HG02678 (cell line): Measurements from ENCODE around the gene NADK2.

ENCODE experiments used
- ATAC-seq: cut with Tn5 transposase; IDR thresholded peaks from one replicate; pipeline ENCODE4 v1.9.1; 2021; ENCODE audit warnings: mild to moderate bottlenecking, moderate library complexity; ENCODE audit not compliant: unreplicated experiment

Gene NADK2

GRCh38 chr5:36246036-36246800, 4.5 kb upstream of the NADK2 start:
- ATAC-seq: no peak

GRCh38 chr5:36244076-36244475, 2.4 kb upstream of the NADK2 start:
- ATAC-seq: no peak

GRCh38 chr5:36243653-36244052, 1.9 kb upstream of the NADK2 start:
- no peak for ATAC-seq

- no peak for ATAC-seq
These were observed 1.1 kb upstream of the NADK2 start for GRCh38 chr5:36242534-36243485.

- peak; percentile 17 for ATAC-seq
These were observed 720 bp downstream of the NADK2 start for GRCh38 chr5:36240779-36241630.

- ATAC-seq: no peak
These were observed 2.1 kb downstream of the NADK2 start for GRCh38 chr5:36239370-36240293.

- ATAC-seq: no peak
These were observed 3.0 kb downstream of the NADK2 start for GRCh38 chr5:36238502-36239295.

- no peak for ATAC-seq
These were observed 4.0 kb downstream of the NADK2 start for GRCh38 chr5:36237751-36238150.

GRCh38 chr5:36236801-36237200, 4.9 kb downstream of the NADK2 start:
- no peak for ATAC-seq

GRCh38 chr5:36232533-36232932, 9.2 kb downstream of the NADK2 start:
- ATAC-seq: no peak

- no peak for ATAC-seq
These were observed 11.5 kb downstream of the NADK2 start for GRCh38 chr5:36230151-36230790.

GRCh38 chr5:36228505-36228904, 13.2 kb downstream of the NADK2 start:
- ATAC-seq: no peak

GRCh38 chr5:36227046-36227445, 14.7 kb downstream of the NADK2 start:
- ATAC-seq: no peak

- ATAC-seq: no peak
These were observed 19.1 kb downstream of the NADK2 start for GRCh38 chr5:36222620-36223019.

GRCh38 chr5:36217988-36218387, 23.7 kb downstream of the NADK2 start:
- ATAC-seq: no peak

GRCh38 chr5:36217567-36217966, 24.2 kb downstream of the NADK2 start:
- ATAC-seq: no peak

GRCh38 chr5:36215910-36216309, 25.8 kb downstream of the NADK2 start:
- ATAC-seq: no peak

- no peak for ATAC-seq
These were observed 27.3 kb downstream of the NADK2 start for GRCh38 chr5:36214436-36214835.

- no peak for ATAC-seq
These were observed 32.1 kb downstream of the NADK2 start for GRCh38 chr5:36209664-36210063.
